ENCODE data around the gene HSPB9. TPM values are rescaled to one million over a fixed set of nuclear protein-coding genes. Genes with fewer than 3 reads are reported as not detected.
A peak's percentile ranks its signal among the peaks of the same experiment; 100 is the strongest.

Gene HSPB9
- total RNA-seq, 2 experiments from 2014 or later: 0.18 to 0.33 TPM

- no peaks in the 10 kb centered on the region for H3K9me3 Mint-ChIP-seq
- H3K27ac Mint-ChIP-seq: peak overlapping the region; percentile 67
- DNase-seq: no peak
- peaks cover 7% of the 10 kb centered on the region for H3K36me3 Mint-ChIP-seq
- no peak overlapping the region for H3K4me3 Mint-ChIP-seq
- H3K27me3 Mint-ChIP-seq: no peaks in the 10 kb centered on the region
- peaks cover 28% of the 10 kb centered on the region for H3K4me1 Mint-ChIP-seq
These were observed 12.0 kb upstream of the HSPB9 start for GRCh38 chr17:42110301-42111264.

- no peak overlapping the region for H3K27ac Mint-ChIP-seq
- peaks cover 28% of the 10 kb centered on the region for H3K4me1 Mint-ChIP-seq
- H3K9me3 Mint-ChIP-seq: no peaks in the 10 kb centered on the region
- H3K4me3 Mint-ChIP-seq: no peak overlapping the region
- H3K36me3 Mint-ChIP-seq: peaks cover 7% of the 10 kb centered on the region
- no peaks in the 10 kb centered on the region for H3K27me3 Mint-ChIP-seq
- no peak for DNase-seq
These were observed 11.4 kb upstream of the HSPB9 start for GRCh38 chr17:42111265-42111636.

- Mint-ChIP-seq H3K9me3 (no peaks in the 10 kb centered on the region), H3K4me3 (peak overlapping the region; percentile 85), H3K27ac (peak overlapping the region; percentile 98), H3K4me1 (peaks cover 30% of the 10 kb centered on the region), H3K36me3 (peaks cover 9% of the 10 kb centered on the region), H3K27me3 (no peaks in the 10 kb centered on the region)
- DNase-seq: peak; percentile 33
These were observed 10.6 kb upstream of the HSPB9 start for GRCh38 chr17:42111871-42112551.

DNA sequence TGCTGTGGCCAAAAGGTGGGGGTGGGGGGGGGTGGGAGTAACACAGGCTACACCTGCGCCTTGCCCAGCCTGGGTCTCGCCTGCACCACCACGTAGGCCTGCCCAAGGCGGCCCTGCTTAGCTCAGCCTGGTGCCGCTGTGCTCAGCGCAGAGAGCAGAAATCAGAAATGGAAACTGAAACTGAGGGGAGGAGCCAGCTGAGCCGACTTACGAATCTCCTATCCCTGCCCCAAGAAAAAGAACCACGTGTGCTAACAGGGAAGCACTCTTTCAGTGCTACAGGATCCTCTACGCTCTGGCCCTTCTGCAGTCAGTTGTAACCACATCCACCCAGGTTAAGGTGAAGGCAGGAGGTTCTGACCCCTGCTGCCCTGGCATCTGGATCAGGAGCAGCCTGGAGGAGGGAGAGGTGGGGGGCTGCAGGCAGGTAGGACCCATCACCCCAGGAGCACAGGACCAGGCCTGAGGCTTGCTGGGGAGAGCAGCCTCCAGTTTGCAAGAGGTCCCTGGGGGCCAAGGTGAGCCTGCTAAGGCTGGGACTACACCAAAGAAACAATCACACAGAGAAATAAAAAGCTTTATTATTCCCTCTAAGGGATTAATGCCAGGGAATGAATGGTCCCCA, 9.9 kb upstream of the HSPB9 start, which contains the start of gene DHX58:
Gene DHX58, minus strand, starts transcription at position 163 of the 625 bp plus-strand sequence. CDS start 822 bp downstream, outside the sequence.
- no peaks in the 10 kb centered on the region for H3K27me3 Mint-ChIP-seq
- H3K27ac Mint-ChIP-seq: peak within 1 kb of the TSS; percentile 98
- H3K9me3 Mint-ChIP-seq: no peaks in the 10 kb centered on the region
- H3K4me3 Mint-ChIP-seq: peak within 1 kb of the TSS; percentile 85
- peaks cover 32% of the 10 kb centered on the region for H3K4me1 Mint-ChIP-seq
- DNase-seq: peak; percentile 82
- H3K36me3 Mint-ChIP-seq: peaks cover 14% of the 10 kb centered on the region

DNA sequence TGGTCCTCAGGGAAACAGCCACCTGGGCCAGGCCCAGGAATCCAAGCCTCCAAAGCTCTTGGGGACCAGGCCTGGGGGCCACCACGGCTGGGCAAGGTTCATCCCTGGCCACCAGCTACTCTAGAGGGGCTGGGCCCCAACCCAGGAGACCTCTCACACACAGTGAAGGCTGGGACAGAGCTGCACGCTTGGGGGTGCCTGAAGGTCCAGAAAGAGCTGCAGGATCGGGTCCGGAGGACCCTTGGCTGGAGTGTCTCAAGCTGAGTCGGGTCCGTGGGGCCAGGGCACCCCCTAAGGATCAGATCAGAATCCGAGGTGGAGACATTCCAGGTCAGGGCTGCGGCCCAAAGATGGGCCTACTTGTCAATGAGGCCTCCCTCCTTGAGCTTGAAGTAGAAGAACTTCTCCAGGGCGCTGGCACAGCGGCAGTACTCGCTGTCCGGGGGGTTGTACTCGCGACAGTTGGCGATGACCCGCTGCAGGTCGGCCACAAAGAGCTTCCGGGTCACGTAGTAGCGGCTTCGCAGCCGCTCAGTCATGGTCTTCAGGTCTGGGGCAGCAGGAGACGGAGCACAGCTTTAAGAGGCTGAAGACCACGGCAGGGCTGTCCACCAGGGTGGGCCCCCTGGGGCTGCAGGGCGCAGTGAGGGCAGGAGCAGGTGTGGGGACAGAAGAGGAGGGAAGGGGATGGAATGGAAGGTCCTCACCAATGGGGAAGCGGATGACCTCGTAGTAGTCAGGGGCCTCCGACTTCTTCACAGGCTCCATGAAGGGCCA, 9.1 kb upstream of the HSPB9 start:
- Mint-ChIP-seq H3K9me3 (no peaks in the 10 kb centered on the region), H3K36me3 (peaks cover 14% of the 10 kb centered on the region), H3K27me3 (no peaks in the 10 kb centered on the region), H3K4me1 (peaks cover 27% of the 10 kb centered on the region), H3K4me3 (no peak overlapping the region), H3K27ac (peak overlapping the region; percentile 98)
- no peak for DNase-seq

GRCh38 chr17:42114118-42114517, 8.5 kb upstream of the HSPB9 start:
- Mint-ChIP-seq H3K36me3 (peaks cover 16% of the 10 kb centered on the region), H3K9me3 (no peaks in the 10 kb centered on the region), H3K27ac (no peak overlapping the region), H3K4me3 (no peak overlapping the region), H3K4me1 (peaks cover 33% of the 10 kb centered on the region), H3K27me3 (no peaks in the 10 kb centered on the region)
- no peak for DNase-seq

GRCh38 chr17:42116705-42117396, 5.8 kb upstream of the HSPB9 start:
- DNase-seq: peak; percentile 74
- Mint-ChIP-seq H3K27ac (peak overlapping the region; percentile 62), H3K4me1 (peaks cover 36% of the 10 kb centered on the region), H3K9me3 (no peaks in the 10 kb centered on the region), H3K36me3 (peaks cover 13% of the 10 kb centered on the region), H3K27me3 (no peaks in the 10 kb centered on the region), H3K4me3 (no peak overlapping the region)

- H3K4me1 Mint-ChIP-seq: peaks cover 32% of the 10 kb centered on the region
- H3K27me3 Mint-ChIP-seq: no peaks in the 10 kb centered on the region
- no peak overlapping the region for H3K4me3 Mint-ChIP-seq
- no peak for DNase-seq
- peaks cover 13% of the 10 kb centered on the region for H3K36me3 Mint-ChIP-seq
- H3K9me3 Mint-ChIP-seq: no peaks in the 10 kb centered on the region
- peak overlapping the region; percentile 62 for H3K27ac Mint-ChIP-seq
These were observed 5.0 kb upstream of the HSPB9 start for GRCh38 chr17:42117397-42118125.

GRCh38 chr17:42118126-42118510, 4.5 kb upstream of the HSPB9 start:
- no peaks in the 10 kb centered on the region for H3K9me3 Mint-ChIP-seq
- H3K27ac Mint-ChIP-seq: peak overlapping the region; percentile 22
- peaks cover 28% of the 10 kb centered on the region for H3K4me1 Mint-ChIP-seq
- DNase-seq: no peak
- no peaks in the 10 kb centered on the region for H3K27me3 Mint-ChIP-seq
- peaks cover 13% of the 10 kb centered on the region for H3K36me3 Mint-ChIP-seq
- no peak overlapping the region for H3K4me3 Mint-ChIP-seq

DNA sequence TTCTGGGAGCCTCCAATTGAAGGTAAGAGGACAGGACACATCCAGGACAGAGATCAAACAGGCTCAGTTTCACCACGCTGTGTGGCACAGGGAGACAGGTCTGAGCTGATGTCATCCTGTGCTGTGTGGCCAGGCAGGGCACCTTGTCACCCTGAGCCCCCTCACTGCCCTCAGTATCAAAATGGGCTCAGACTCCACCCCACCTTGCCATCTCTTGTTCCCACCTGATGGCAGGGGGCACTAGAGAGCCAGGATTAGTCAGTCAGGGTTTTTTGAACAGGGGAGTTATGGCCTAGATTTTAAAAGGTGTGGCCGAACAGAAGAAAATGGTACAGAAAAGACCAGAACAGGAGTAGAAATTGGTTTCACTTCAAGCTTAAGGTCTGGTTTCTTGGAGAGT, 4.1 kb upstream of the HSPB9 start:
- Mint-ChIP-seq H3K9me3 (no peaks in the 10 kb centered on the region), H3K27me3 (no peaks in the 10 kb centered on the region), H3K36me3 (peaks cover 16% of the 10 kb centered on the region), H3K27ac (peak overlapping the region; percentile 22), H3K4me3 (peak overlapping the region; percentile 27), H3K4me1 (peaks cover 28% of the 10 kb centered on the region)
- DNase-seq: peak; percentile 62

DNA sequence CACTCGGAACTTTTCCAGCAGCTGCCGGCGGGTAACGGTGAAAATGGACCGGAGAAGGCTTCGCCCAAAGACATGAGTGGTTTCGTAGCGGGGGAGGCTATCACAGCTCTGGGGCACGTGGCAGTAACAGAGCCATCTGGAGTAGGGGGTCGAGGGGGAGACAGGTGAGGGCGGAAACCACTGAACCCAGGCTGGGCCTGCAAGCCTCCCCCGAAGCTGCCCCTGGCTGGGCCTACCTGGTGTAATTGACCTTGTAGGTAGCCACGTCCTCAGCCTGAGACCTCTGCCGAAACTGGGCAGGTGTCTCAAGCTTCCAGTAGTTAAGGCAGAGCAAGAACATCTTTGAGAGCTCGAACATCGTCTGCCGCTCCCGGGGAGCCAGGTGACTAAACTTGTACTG, 3.3 kb upstream of the HSPB9 start:
- no peaks in the 10 kb centered on the region for H3K9me3 Mint-ChIP-seq
- H3K4me3 Mint-ChIP-seq: no peak overlapping the region
- H3K27ac Mint-ChIP-seq: no peak overlapping the region

DNA sequence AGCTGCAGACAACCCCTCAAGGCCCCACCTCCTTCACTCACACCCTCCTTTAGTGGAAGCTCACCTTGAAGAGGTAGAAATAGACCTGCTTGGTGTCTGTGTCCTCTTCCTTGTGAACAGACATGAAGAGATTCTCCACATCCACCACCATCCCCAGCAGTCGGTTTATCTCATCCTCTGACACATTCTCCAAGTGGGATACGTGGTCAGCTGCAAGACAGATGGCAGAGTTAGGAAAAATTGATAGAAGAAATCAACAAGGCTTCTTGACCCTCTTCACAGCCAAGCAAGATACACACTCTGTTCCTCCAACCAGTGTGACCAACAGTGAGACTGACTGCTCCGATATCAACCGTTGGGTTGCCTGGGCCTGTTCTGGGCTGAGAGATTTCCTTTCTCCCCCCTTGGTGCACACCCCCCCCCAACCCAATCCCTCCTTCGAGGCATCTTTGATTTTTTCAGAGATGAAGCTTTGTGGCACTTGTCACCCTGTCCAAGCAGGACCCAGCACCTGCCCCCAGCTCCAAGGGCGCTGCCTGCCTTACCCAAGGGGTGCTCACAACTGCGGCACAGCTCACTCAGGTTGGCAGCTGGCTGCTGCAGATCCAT, 2.3 kb upstream of the HSPB9 start:
- H3K27ac Mint-ChIP-seq: peak overlapping the region; percentile 11
- H3K36me3 Mint-ChIP-seq: peaks cover 19% of the 10 kb centered on the region
- H3K4me1 Mint-ChIP-seq: peaks cover 28% of the 10 kb centered on the region
- H3K4me3 Mint-ChIP-seq: peak overlapping the region; percentile 74
- no peaks in the 10 kb centered on the region for H3K27me3 Mint-ChIP-seq
- no peaks in the 10 kb centered on the region for H3K9me3 Mint-ChIP-seq
- no peak for DNase-seq

More for the DNA sequence above, 3.3 kb upstream of the HSPB9 start:
- no peak for DNase-seq
- peaks cover 18% of the 10 kb centered on the region for H3K36me3 Mint-ChIP-seq
- H3K27me3 Mint-ChIP-seq: no peaks in the 10 kb centered on the region
- peaks cover 28% of the 10 kb centered on the region for H3K4me1 Mint-ChIP-seq

All from activated naive CD8-positive, alpha-beta T cell treated with anti-CD3 and anti-CD28 coated beads for 36 hours (primary cell).